AG04450 (cell line): ENCODE results near the gene ARFGAP2. TPM values are rescaled to one million over a fixed set of nuclear protein-coding genes. Genes with fewer than 3 reads are reported as not detected.
"Not testable (repeated sequence)": the region's sequence is repeated elsewhere in the genome, so short reads cannot be mapped to it uniquely, and the experiment has no call there.

Experiments used
- CTCF ChIA-PET: fragments of 300-600, 350-600 bp; formaldehyde crosslinking; extraction: SDS; loops from one replicate; lab custom pipeline; 2022; ENCODE audit warnings: antibody characterized with exemption, inconsistent platforms; lab: Charles Lee
- POLR2A ChIA-PET: fragments of 350-600 bp; formaldehyde crosslinking; extraction: SDS; loops from one replicate; lab custom pipeline; 2021; ENCODE audit warnings: antibody characterized with exemption, inconsistent platforms; lab: Yijun Ruan, JAX
- DNase-seq: peaks from one replicate; pipeline ENCODE4 v3.0.0-alpha.2; 2011; ENCODE audit warnings: low read depth, low spot score
- H3K27ac ChIP-seq: one replicate; pipeline ENCODE4 v1.5.1; 2012; ENCODE audit warnings: low read depth, low read length, control low read depth
- H3K27me3 ChIP-seq: one replicate; pipeline ENCODE4 v1.6.0; 2012; ENCODE audit warnings: low read length; ENCODE audit not compliant: control insufficient read depth, insufficient read depth
- H3K4me3 ChIP-seq: 2 replicates; pipeline ENCODE4 v1.5.1; 2011; ENCODE audit warnings: mild to moderate bottlenecking, low read depth, low read length, control low read depth
- H3K9me3 ChIP-seq: 2 replicates; pipeline ENCODE4 v1.5.1; 2012; ENCODE audit warnings: low read length; ENCODE audit not compliant: control insufficient read depth, insufficient read depth
- polyA plus RNA-seq: library from polyadenylated mRNA; depleted of rRNA; stranded (reverse); fragments of >200 nt; gene quantifications from 2 replicates; pipeline ENCODE4 v1.2.3, GENCODE V29; 2011
- TF ChIP-seq, protein P1 (sequence below): IDR thresholded peaks from 2 replicates; pipeline ENCODE4 v1.5.1; 2011; ENCODE audit warnings: low read depth, low read length, control low read depth, inconsistent platforms

ARFGAP2 gene
- polyA plus RNA-seq, 1 experiment: 38.6 TPM

DNA sequence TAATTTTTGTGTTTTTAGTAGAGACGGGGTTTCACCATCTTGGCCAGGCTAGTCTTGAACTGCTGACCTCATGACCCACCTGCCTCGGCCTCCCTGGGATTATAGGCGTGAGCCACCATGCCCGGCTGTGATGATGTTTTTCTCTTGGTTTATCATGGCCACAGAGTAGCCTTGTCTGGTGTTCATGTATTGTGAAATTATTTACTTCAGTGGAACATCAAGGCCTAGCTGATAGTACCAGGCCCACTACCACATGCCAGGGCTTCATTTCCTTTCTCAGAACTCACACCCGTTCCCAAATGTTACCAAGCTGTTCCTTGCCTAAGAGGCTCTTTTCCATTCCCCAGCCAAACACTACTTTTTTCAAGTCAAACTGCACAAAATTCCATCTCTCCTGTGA is 31.9 kb upstream of the ARFGAP2 start:
- no peak overlapping the region for H3K27ac ChIP-seq
- ChIA-PET POLR2A (interaction anchor here (0.7 kb wide), 1 partner anchor 382 kb away, joined by 3 read pairs; no protein-coding TSS in a partner anchor), CTCF (no interaction called here)
- H3K27me3 ChIP-seq: no peaks in the 10 kb centered on the region
- H3K9me3 ChIP-seq: no peaks in the 10 kb centered on the region; the same call in 1 of the 2 replicates
- no peak overlapping the region for H3K4me3 ChIP-seq
- DNase-seq: no peak
- TF ChIP-seq, protein P1, sequence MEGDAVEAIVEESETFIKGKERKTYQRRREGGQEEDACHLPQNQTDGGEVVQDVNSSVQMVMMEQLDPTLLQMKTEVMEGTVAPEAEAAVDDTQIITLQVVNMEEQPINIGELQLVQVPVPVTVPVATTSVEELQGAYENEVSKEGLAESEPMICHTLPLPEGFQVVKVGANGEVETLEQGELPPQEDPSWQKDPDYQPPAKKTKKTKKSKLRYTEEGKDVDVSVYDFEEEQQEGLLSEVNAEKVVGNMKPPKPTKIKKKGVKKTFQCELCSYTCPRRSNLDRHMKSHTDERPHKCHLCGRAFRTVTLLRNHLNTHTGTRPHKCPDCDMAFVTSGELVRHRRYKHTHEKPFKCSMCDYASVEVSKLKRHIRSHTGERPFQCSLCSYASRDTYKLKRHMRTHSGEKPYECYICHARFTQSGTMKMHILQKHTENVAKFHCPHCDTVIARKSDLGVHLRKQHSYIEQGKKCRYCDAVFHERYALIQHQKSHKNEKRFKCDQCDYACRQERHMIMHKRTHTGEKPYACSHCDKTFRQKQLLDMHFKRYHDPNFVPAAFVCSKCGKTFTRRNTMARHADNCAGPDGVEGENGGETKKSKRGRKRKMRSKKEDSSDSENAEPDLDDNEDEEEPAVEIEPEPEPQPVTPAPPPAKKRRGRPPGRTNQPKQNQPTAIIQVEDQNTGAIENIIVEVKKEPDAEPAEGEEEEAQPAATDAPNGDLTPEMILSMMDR: no peak

GRCh38 chr11:47208008-47208552 is 31.4 kb upstream of the ARFGAP2 start:
- not testable (repeated sequence) for H3K27ac ChIP-seq, DNase-seq, H3K27me3 ChIP-seq, H3K4me3 ChIP-seq, H3K9me3 ChIP-seq
- POLR2A ChIA-PET: interaction anchor here (0.7 kb wide), 1 partner anchor 382 kb away, joined by 3 read pairs; no protein-coding TSS in a partner anchor
- CTCF ChIA-PET: interaction anchor here (0.8 to 1.0 kb wide), 2 partner anchors 56 to 147 kb away, joined by 3 read pairs; no protein-coding TSS in a partner anchor

DNA sequence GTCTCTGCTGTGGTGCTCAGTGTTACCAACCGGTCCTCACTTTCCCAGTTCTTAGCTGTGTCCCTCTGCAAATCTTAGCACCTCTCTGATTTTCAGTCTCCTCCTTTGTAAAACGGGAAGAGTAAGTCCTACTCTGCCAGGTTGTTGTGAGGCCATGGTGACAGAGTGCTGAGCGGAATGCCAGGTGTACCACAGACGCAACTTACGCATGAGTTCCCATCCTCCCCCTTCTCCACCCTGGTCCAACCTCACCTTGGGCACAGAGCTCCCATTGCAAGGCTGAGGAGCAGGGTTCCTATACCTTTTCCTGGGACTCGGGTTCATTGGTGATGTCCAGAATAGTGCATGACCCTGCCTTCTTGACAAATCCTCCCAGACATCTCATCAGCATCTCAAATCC is 30.8 kb upstream of the ARFGAP2 start:
- Histone ChIP-seq H3K27me3 (no peaks in the 10 kb centered on the region), H3K4me3 (no peak overlapping the region), H3K27ac (no peak overlapping the region), H3K9me3 (no peaks in the 10 kb centered on the region; the same call in 1 of the 2 replicates)
- TF ChIP-seq, protein P1: no peak
- ChIA-PET POLR2A (no interaction called here), CTCF (interaction anchor here (0.7 to 1.0 kb wide), 3 partner anchors 57 to 147 kb away, joined by 3 read pairs; no protein-coding TSS in a partner anchor)
- DNase-seq: no peak

DNA sequence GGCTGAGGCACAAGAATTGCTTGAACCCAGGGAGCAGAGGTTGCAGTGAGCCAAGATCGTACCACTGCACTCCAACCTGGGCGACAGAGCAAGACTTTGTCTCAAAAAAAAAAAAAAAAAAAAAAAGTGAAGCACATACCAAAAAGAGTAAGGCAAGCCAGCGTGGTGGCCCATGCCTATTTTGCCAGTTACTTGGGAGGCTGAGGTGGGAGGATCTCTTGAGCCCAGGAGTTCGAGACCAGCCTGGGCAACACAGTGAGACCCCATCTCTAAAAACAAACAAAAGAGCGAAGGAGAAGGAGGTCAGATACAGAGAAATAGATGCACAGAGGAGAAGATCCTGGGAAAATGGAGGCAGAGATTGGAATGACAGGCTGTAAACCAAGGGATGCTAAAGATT is 29.9 kb upstream of the ARFGAP2 start:
- ChIA-PET POLR2A (interaction anchor here (1.3 kb wide), 1 partner anchor 8 kb away, joined by 10 read pairs; the partner anchor contains the start of gene DDB2), CTCF (interaction anchor here (1.2 kb wide), 1 partner anchor 148 kb away, joined by 6 read pairs; no protein-coding TSS in a partner anchor)
- H3K27me3 ChIP-seq, H3K9me3 ChIP-seq, DNase-seq, H3K4me3 ChIP-seq, H3K27ac ChIP-seq: not testable (repeated sequence)

- peak; percentile 46 for DNase-seq
- TF ChIP-seq, protein P1: no peak
- ChIA-PET POLR2A (interaction anchor here (1.2 to 1.6 kb wide), 2 partner anchors 12 to 30 kb away, joined by 4 read pairs; no protein-coding TSS in a partner anchor), CTCF (interaction anchor here (0.7 to 1.8 kb wide), 4 partner anchors 23 to 285 kb away, joined by 3 to 4 read pairs (median 4); no protein-coding TSS in a partner anchor)
- Histone ChIP-seq H3K27me3 (no peaks in the 10 kb centered on the region), H3K27ac (no peak overlapping the region), H3K9me3 (no peaks in the 10 kb centered on the region), H3K4me3 (no peak overlapping the region)
Observed at GRCh38 chr11:47204637-47204989, 27.9 kb upstream of the ARFGAP2 start.

DNA sequence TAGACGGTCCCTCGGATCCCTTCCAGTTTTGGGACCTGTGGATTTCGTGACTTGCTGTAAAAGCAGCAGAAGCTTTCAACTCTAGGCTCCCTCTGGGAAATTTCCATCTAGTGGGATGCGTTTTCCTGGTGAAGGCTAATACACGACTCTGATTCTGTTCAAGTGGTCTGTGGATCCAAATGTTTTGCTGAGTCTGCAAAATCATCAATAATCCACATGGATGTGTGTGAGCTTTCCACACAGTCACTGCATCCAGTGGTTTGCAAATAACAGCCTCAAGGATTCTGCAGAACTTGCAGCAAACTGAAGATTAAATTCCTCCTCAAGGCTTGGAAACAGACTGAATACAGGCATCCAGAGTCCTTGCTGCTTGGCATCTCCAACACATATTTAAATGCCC is 25.9 kb upstream of the ARFGAP2 start:
- H3K4me3 ChIP-seq: no peak overlapping the region
- no peaks in the 10 kb centered on the region for H3K9me3 ChIP-seq
- TF ChIP-seq, protein P1: no peak
- no peaks in the 10 kb centered on the region for H3K27me3 ChIP-seq
- ChIA-PET POLR2A (no interaction called here), CTCF (interaction anchor here (1.2 kb wide), 1 partner anchor 37 kb away, joined by 3 read pairs; no protein-coding TSS in a partner anchor)
- H3K27ac ChIP-seq: no peak overlapping the region
- DNase-seq: no peak
